Measurements from ENCODE around the gene NPBWR2. TPM values are rescaled to one million over a fixed set of nuclear protein-coding genes. Genes with fewer than 3 reads are reported as not detected.
A peak's percentile ranks its signal among the peaks of the same experiment; 100 is the strongest.
"Not testable (repeated sequence)": the region's sequence is repeated elsewhere in the genome, so short reads cannot be mapped to it uniquely, and the experiment has no call there.

The NPBWR2 gene
- total RNA-seq, 1 donor from 2014 or later, result not detected

DNA sequence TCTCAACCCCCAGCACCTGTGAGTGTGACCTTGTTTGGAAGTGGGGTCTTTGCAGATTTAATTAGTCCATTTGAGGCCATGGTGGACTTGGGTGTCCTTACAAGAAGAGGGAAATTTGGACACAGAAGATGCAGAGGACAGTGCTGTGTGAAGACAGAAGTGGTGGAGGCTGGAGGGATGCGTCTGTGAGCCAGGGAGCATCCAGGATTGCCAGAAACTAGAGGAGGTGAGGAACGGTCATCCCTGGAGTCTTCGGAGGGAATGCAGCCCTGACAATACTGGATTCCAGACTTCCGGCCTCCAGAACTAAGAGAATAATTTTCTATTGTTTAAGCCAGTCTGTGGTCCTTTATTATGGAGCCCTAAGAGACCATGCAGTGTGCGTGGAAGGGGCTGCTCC lies 22.9 kb upstream of the NPBWR2 start:
- no peak overlapping the region for H3K27ac Mint-ChIP-seq (ENCODE audit: unreplicated experiment)
- DNase-seq, result peak; percentile 3
- TF ChIP-seq, protein P1, sequence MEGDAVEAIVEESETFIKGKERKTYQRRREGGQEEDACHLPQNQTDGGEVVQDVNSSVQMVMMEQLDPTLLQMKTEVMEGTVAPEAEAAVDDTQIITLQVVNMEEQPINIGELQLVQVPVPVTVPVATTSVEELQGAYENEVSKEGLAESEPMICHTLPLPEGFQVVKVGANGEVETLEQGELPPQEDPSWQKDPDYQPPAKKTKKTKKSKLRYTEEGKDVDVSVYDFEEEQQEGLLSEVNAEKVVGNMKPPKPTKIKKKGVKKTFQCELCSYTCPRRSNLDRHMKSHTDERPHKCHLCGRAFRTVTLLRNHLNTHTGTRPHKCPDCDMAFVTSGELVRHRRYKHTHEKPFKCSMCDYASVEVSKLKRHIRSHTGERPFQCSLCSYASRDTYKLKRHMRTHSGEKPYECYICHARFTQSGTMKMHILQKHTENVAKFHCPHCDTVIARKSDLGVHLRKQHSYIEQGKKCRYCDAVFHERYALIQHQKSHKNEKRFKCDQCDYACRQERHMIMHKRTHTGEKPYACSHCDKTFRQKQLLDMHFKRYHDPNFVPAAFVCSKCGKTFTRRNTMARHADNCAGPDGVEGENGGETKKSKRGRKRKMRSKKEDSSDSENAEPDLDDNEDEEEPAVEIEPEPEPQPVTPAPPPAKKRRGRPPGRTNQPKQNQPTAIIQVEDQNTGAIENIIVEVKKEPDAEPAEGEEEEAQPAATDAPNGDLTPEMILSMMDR (IDR thresholded peaks at IDR 0.05; ENCODE audit: partially characterized antibody, unreplicated experiment), result no peak
- H3K4me1 Mint-ChIP-seq (ENCODE audit: low read depth, unreplicated experiment), result peaks cover 2% of the 10 kb centered on the region
- H3K36me3 Mint-ChIP-seq (ENCODE audit: unreplicated experiment), result peaks cover 7% of the 10 kb centered on the region
- H3K4me3 Mint-ChIP-seq (ENCODE audit: unreplicated experiment), result no peak overlapping the region
- peaks cover 8% of the 10 kb centered on the region for H3K9me3 Mint-ChIP-seq (ENCODE audit: unreplicated experiment)
- H3K27me3 Mint-ChIP-seq (ENCODE audit: unreplicated experiment), result peaks cover 6% of the 10 kb centered on the region

GRCh38 chr20:64129146-64129782 lies 21.9 kb upstream of the NPBWR2 start:
- Mint-ChIP-seq H3K4me3 (ENCODE audit: unreplicated experiment) (no peak overlapping the region), H3K27ac (ENCODE audit: unreplicated experiment) (no peak overlapping the region), H3K9me3 (ENCODE audit: unreplicated experiment) (peaks cover 7% of the 10 kb centered on the region), H3K36me3 (ENCODE audit: unreplicated experiment) (peaks cover 7% of the 10 kb centered on the region), H3K27me3 (ENCODE audit: unreplicated experiment) (peaks cover 4% of the 10 kb centered on the region), H3K4me1 (ENCODE audit: low read depth, unreplicated experiment) (no peaks in the 10 kb centered on the region)
- TF ChIP-seq, protein P1 (IDR thresholded peaks at IDR 0.05; ENCODE audit: partially characterized antibody, unreplicated experiment), result no peak
- DNase-seq, result no peak

- not testable (repeated sequence) for H3K27me3 Mint-ChIP-seq (ENCODE audit: unreplicated experiment); H3K4me1 Mint-ChIP-seq (ENCODE audit: low read depth, unreplicated experiment); DNase-seq; H3K27ac Mint-ChIP-seq (ENCODE audit: unreplicated experiment); H3K4me3 Mint-ChIP-seq (ENCODE audit: unreplicated experiment); H3K36me3 Mint-ChIP-seq (ENCODE audit: unreplicated experiment); H3K9me3 Mint-ChIP-seq (ENCODE audit: unreplicated experiment)
Measured at GRCh38 chr20:64123517-64123916, 16.2 kb upstream of the NPBWR2 start.

DNA sequence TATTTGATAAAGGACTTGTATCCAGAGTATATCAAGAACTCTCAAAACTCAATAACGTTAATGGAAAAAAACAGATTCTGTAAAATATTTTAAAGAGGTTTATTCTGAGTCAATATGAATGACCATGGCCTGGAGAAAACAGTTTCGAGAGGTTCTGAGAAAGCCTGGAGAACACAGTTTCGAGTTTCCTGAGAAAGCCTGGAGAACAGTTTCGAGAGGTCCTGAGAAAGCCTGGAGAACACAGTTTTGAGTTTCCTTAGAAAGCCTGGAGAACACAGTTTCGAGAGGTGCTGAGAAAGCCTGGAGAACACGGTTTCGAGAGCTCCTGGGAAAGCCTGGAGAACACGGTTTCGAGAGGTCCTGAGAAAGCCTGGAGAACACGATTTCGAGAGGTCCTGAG lies 15.6 kb upstream of the NPBWR2 start:
- H3K36me3 Mint-ChIP-seq (ENCODE audit: unreplicated experiment); H3K9me3 Mint-ChIP-seq (ENCODE audit: unreplicated experiment); H3K27me3 Mint-ChIP-seq (ENCODE audit: unreplicated experiment); DNase-seq; H3K4me3 Mint-ChIP-seq (ENCODE audit: unreplicated experiment); H3K27ac Mint-ChIP-seq (ENCODE audit: unreplicated experiment); H3K4me1 Mint-ChIP-seq (ENCODE audit: low read depth, unreplicated experiment): not testable (repeated sequence)

GRCh38 chr20:64121586-64121985 lies 14.2 kb upstream of the NPBWR2 start:
- DNase-seq, result no peak
- Mint-ChIP-seq H3K4me3 (ENCODE audit: unreplicated experiment) (no peak overlapping the region), H3K36me3 (ENCODE audit: unreplicated experiment) (no peaks in the 10 kb centered on the region), H3K27ac (ENCODE audit: unreplicated experiment) (no peak overlapping the region), H3K4me1 (ENCODE audit: low read depth, unreplicated experiment) (no peaks in the 10 kb centered on the region), H3K27me3 (ENCODE audit: unreplicated experiment) (peaks cover 2% of the 10 kb centered on the region), H3K9me3 (ENCODE audit: unreplicated experiment) (no peaks in the 10 kb centered on the region)
- TF ChIP-seq, protein P1 (IDR thresholded peaks at IDR 0.05; ENCODE audit: partially characterized antibody, unreplicated experiment), result no peak

DNA sequence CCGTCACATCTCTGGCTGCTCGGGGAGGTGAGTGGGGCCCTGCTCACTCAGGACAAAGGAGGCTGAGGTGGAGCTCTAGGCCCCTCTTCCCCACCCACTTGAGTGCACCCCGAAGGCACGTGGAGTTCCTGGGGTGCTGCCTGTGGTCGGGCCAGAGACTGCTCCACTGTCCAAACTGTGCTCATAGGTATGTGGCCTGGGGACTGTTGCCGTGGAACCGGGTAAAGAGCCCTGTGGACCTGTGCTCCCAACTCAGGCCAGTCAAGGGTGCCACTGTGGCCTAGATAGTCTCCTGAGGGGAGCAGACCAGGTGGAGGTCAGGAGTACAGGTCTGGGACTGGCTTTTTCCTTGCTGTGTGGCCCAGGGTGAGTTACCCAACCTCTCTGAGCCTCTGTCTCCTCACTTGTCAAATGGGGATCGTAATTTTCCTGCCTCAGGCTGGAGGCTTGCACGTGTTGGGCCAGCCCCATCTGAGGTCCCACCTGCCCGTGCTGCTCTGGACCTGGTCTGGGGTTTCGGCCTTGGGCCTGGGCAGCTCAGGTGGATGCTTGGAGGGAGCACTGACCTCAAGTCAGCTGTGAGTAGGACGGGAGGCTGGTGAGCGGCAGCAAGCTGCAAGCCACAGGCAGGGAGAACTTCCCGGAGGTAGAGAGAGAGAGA lies 12.4 kb upstream of the NPBWR2 start:
- no peaks in the 10 kb centered on the region for H3K4me1 Mint-ChIP-seq (ENCODE audit: low read depth, unreplicated experiment)
- no peaks in the 10 kb centered on the region for H3K9me3 Mint-ChIP-seq (ENCODE audit: unreplicated experiment)
- peak; percentile 10 for DNase-seq
- H3K27ac Mint-ChIP-seq (ENCODE audit: unreplicated experiment), result no peak overlapping the region
- TF ChIP-seq, protein P1 (IDR thresholded peaks at IDR 0.05; ENCODE audit: partially characterized antibody, unreplicated experiment), result no peak
- H3K36me3 Mint-ChIP-seq (ENCODE audit: unreplicated experiment), result no peaks in the 10 kb centered on the region
- H3K4me3 Mint-ChIP-seq (ENCODE audit: unreplicated experiment), result no peak overlapping the region
- peaks cover 2% of the 10 kb centered on the region for H3K27me3 Mint-ChIP-seq (ENCODE audit: unreplicated experiment)
